OCI-LY7 (cell line): ENCODE results near the gene PRSS8.

Experiments
- CTCF ChIP-seq: fragments of 200-600 bp; sonication (generic); conservative IDR thresholded peaks from 2 replicates; pipeline ENCODE4 v1.5.1; 2014; ENCODE audit warnings: mild to moderate bottlenecking, antibody characterized with exemption, low read length, moderate library complexity, mixed read lengths
- EZH2phosphoT487 ChIP-seq: fragments of 200-600 bp; sonication (generic); IDR thresholded peaks from 2 replicates; pipeline ENCODE4 v1.6.1; 2018; ENCODE audit warnings: low read depth, borderline replicate concordance, mild to moderate bottlenecking, mixed run types, antibody characterized with exemption, low read length, moderate library complexity, mixed read lengths

- TF ChIP-seq CTCF = no peak
- TF ChIP-seq EZH2phosphoT487 = no peak
Measured at GRCh38 chr16:31130336-31130891, 5.1 kb downstream of the PRSS8 start.
